Lower lobe of right lung (tissue), 2 donors: Measurements from ENCODE around the gene OCLN. TPM values are rescaled to one million over a fixed set of nuclear protein-coding genes. Genes with fewer than 3 reads are reported as not detected.
A peak's percentile ranks its signal among the peaks of the same experiment; 100 is the strongest.
"Not testable (repeated sequence)": the region's sequence is repeated elsewhere in the genome, so short reads cannot be mapped to it uniquely, and the experiment has no call there.

Experiments
- ATAC-seq, 2 donors: fragments of 200-7000 bp; cut with Tn5 transposase; one replicate each; pipeline ENCODE4 v1.9.1; 2020 to 2022; ENCODE audit warnings: mild to moderate bottlenecking in 2 of 2, moderate library complexity in 2 of 2
- DNase-seq: peaks from one replicate; pipeline ENCODE4 v3.0.0-alpha.2; 2020
- H3K27ac ChIP-seq: fragments of 200-600 bp; one replicate; pipeline ENCODE4 v1.8.0; 2022
- H3K27me3 ChIP-seq: fragments of 200-600 bp; one replicate; pipeline ENCODE4 v1.8.0; 2022; ENCODE audit warnings: low read depth
- H3K36me3 ChIP-seq: fragments of 200-600 bp; one replicate; pipeline ENCODE4 v1.8.0; 2022; ENCODE audit warnings: mild to moderate bottlenecking
- H3K4me1 ChIP-seq: fragments of 200-600 bp; one replicate; pipeline ENCODE4 v1.8.0; 2022
- H3K4me3 ChIP-seq: fragments of 200-600 bp; one replicate; pipeline ENCODE4 v1.8.0; 2022; ENCODE audit warnings: mild to moderate bottlenecking
- H3K9me3 ChIP-seq: fragments of 200-600 bp; one replicate; pipeline ENCODE4 v1.8.0; 2022
- CTCF ChIP-seq: fragments of 200-600 bp; IDR thresholded peaks from one replicate; pipeline ENCODE4 v1.8.0; 2022; ENCODE audit warnings: antibody characterized with exemption, mild to moderate bottlenecking
- intact Hi-C: fragments of 100-400 bp; cut with DNase I; formaldehyde crosslinking; loops from one replicate; pipeline ENCODE4 v1.11.0; 2022
- total RNA-seq: library from RNA; stranded (reverse); fragmentation: NEBNext Ultra II Directional; extraction: Animal tissue kit (Norgen Biotek cat#: 25700); gene quantifications from one replicate; pipeline ENCODE4 v1.2.1, GENCODE V29; 2021
- donor health status: DM: no; HTN: yes; CAD: no; lungs with severe emphysema.

Gene OCLN
- total RNA-seq, 1 donor from 2014 or later: 121 TPM

DNA sequence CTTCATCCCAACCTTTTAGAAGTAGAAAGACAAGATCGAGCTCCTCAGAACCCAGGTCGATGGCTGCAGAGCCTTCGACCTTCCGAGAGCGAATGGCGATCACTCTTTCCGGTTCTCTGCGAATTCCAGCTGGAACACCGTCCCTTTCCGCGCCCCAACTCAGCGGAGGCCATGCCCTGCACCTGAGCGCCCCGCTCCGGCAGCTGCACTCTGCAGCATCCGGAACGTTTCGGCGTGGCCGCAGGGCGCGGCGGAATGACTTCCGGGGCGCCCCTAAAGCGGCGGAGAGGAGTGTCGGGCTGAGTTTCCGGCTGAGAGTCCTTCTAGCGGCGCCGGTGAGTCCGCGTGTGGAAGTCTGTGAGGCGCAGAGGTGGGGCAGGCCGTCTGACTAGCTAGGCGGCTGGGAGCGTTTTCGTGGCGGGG lies 67.3 kb downstream of the OCLN start, which contains the start of gene GTF2H2C:
GTF2H2C (plus strand) TSS at position 284 of the 423 bp plus-strand sequence. CDS start 4,942 bp downstream, outside the sequence.
- H3K4me1 ChIP-seq, H3K9me3 ChIP-seq, intact Hi-C loops, H3K36me3 ChIP-seq, H3K27me3 ChIP-seq: not testable (repeated sequence)
- ATAC-seq (peak; percentile 97 to 99), DNase-seq (peak; percentile 85)
- peak within 1 kb of the TSS; percentile 53 for H3K4me3 ChIP-seq
- peak within 1 kb of the TSS; percentile 61 for H3K27ac ChIP-seq
- TF ChIP-seq CTCF: peak; percentile 44

DNA sequence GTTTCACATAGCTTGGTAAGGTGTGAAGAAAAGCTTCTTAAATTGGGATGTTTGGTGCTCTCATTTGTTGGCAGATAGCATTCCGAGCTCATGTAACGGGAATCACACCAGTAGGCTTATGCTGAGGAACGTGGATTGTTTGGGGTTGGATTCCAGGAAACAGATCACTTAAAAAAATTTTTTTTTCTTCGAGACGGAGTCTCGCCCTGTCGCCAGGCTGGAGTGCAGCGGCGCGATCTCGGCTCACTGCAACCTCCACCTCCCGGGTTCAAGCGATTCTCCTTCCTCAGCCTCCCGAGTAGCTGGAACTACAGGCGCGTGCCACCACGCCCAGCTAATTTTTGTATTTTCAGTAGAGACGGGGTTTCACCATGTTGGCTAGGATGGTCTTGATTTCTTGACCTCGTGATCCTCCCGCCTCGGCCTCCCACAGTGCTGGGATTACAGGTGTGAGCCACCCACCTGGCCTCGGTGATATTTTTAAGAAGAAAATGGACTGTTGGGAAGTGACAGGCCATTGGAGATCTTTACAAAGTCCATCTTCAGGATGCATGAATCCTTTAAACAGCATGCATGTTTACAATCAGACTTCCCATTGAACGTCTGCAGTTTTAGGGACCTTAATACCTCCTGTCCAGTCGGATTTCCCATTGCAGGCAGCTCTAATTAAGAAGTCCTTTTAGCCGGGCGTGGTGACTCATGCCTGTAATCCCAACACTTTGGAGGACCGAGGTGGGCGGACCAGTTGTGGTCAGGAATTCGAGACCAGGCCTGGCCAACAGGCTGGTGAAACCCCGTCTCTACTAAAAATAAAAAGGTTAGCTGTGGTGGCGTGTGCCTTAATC lies 68.2 kb downstream of the OCLN start:
- Histone ChIP-seq H3K27ac (peak overlapping the region; percentile 61), H3K4me3 (peak overlapping the region; percentile 53)
- H3K9me3 ChIP-seq, H3K36me3 ChIP-seq, DNase-seq, H3K4me1 ChIP-seq, intact Hi-C loops, H3K27me3 ChIP-seq: not testable (repeated sequence)
- ATAC-seq: peak; percentile 45 to 69

- H3K4me3 ChIP-seq, ATAC-seq, H3K9me3 ChIP-seq, intact Hi-C loops, H3K27me3 ChIP-seq, H3K36me3 ChIP-seq, DNase-seq, H3K27ac ChIP-seq, H3K4me1 ChIP-seq: not testable (repeated sequence)
Observed at GRCh38 chr5:69566172-69566571, 73.6 kb downstream of the OCLN start.

DNA sequence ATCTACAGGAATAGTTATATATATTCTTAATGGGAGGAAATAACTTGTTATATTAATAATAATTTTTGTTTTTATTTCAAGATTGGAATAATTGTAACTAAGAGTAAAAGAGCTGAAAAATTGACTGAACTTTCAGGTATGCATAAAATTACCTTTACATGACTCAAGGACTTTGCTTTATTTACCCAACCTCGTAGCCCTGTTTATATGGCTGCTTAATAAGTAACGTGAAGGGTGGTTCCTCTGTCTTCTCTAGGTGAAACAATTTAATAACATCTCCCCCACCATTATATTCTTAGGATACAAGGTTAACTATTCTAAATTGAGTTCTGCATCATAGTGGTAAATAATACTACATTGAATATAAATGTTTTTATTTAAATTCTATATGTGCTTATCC lies 75.5 kb downstream of the OCLN start:
- H3K9me3 ChIP-seq, H3K4me1 ChIP-seq, H3K27me3 ChIP-seq, H3K4me3 ChIP-seq, DNase-seq, ATAC-seq, intact Hi-C loops, H3K27ac ChIP-seq, H3K36me3 ChIP-seq: not testable (repeated sequence)

GRCh38 chr5:69583356-69583755 lies 90.8 kb downstream of the OCLN start:
- H3K36me3 ChIP-seq, DNase-seq, H3K4me1 ChIP-seq, intact Hi-C loops, H3K27me3 ChIP-seq, H3K4me3 ChIP-seq, ATAC-seq, H3K9me3 ChIP-seq, H3K27ac ChIP-seq: not testable (repeated sequence)

- not testable (repeated sequence) for DNase-seq
- ATAC-seq: peak; percentile 90 to 94
Observed at GRCh38 chr5:69596114-69596840, 103.7 kb downstream of the OCLN start.

DNA sequence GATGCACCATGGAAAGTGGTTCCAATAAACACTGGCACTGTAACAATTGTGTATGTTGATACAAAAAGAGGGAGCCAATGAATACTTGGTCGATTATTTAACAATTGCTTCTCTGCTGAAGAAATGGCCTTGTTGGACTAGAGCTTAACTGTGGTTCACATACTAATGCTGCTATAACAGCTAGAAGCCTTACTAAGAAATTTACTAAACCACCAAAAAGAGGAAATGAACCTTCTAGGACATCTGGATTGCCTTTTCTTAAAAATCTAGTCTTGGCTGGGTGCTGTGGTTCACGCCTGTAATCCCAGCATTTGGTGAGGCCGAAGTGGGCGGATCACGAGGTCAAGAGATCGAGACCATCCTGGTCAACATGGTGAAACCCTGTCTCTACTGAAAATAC lies 109.4 kb downstream of the OCLN start:
- H3K27me3 ChIP-seq, H3K9me3 ChIP-seq, H3K36me3 ChIP-seq, H3K4me1 ChIP-seq, intact Hi-C loops, H3K27ac ChIP-seq, DNase-seq, H3K4me3 ChIP-seq: not testable (repeated sequence)
- peak; percentile 48 to 77 for ATAC-seq

More at GRCh38 chr5:69596114-69596840, 103.7 kb downstream of the OCLN start:
- H3K9me3 ChIP-seq, H3K27ac ChIP-seq, H3K4me1 ChIP-seq, H3K27me3 ChIP-seq, H3K4me3 ChIP-seq, H3K36me3 ChIP-seq, intact Hi-C loops: not testable (repeated sequence)

DNA sequence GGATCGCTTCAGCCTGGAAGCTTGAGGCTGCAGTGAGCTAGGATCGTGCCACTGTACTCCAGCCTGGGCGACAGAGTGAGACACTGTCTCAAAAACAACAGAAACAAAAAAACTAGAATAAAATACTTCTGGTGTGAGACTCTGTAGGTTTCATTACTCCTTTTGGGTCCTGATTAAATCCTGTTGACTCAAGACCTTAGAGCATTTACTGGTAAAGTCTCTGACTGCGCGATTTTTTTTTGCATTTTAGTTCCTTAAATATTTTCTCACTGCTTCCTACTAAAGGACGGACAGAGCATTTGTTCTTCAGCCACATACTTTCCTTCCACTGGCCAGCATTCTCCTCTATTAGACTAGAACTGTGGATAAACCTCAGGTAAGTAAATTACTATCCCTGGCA lies 114.2 kb downstream of the OCLN start:
- H3K27ac ChIP-seq, H3K4me1 ChIP-seq, intact Hi-C loops, DNase-seq, H3K36me3 ChIP-seq, H3K9me3 ChIP-seq, H3K27me3 ChIP-seq, H3K4me3 ChIP-seq: not testable (repeated sequence)
- ATAC-seq: peak; percentile 64 to 66

Other genes starting within 250 kb of the OCLN start
- gene CCDC125, start 160.0 kb upstream of the OCLN start, total RNA-seq: 13.0 TPM
- 29.1 TPM for gene AK6, start 123.3 kb upstream of the OCLN start, total RNA-seq
- gene TAF9, start 123.3 kb upstream of the OCLN start, total RNA-seq: 35.7 TPM
- 19.5 TPM for gene RAD17, start 123.0 kb upstream of the OCLN start, total RNA-seq
- 26.2 TPM for gene MARVELD2, start 77.7 kb upstream of the OCLN start, total RNA-seq
- gene GTF2H2C, start 67.4 kb downstream of the OCLN start, total RNA-seq: 44.1 TPM